Central memory CD8-positive, alpha-beta T cell (primary cell): ENCODE results near the gene OR7G1.
"Not testable (repeated sequence)": the region's sequence is repeated elsewhere in the genome, so short reads cannot be mapped to it uniquely, and the experiment has no call there.

ENCODE experiments used
- ATAC-seq: fragments of 150-1000 bp; cut with Tn5 transposase; replicated peaks from 2 replicates; pipeline ENCODE4 v1.10.0; 2022; ENCODE audit warnings: mild to moderate bottlenecking, moderate FRiP score, moderate number of reproducible peaks; ENCODE audit not compliant: poor library complexity, severe bottlenecking; ENCODE audit errors: extremely low read depth
- DNase-seq, 2 donors: peaks; one replicate each; pipeline ENCODE4 v3.0.0; 2021; ENCODE audit warnings: low spot score in 2 of 2
- H3K27ac Mint-ChIP-seq: one replicate; pipeline ENCODE4 v1.8.0; 2022; ENCODE audit warnings: low read depth, mild to moderate bottlenecking, moderate library complexity, mixed read lengths
- H3K27me3 Mint-ChIP-seq: one replicate; pipeline ENCODE4 v1.8.0; 2022; ENCODE audit warnings: mixed read lengths
- H3K36me3 Mint-ChIP-seq: one replicate; pipeline ENCODE4 v1.8.0; 2022; ENCODE audit warnings: mild to moderate bottlenecking, moderate library complexity, mixed read lengths; ENCODE audit not compliant: insufficient read depth
- H3K4me1 Mint-ChIP-seq: one replicate; pipeline ENCODE4 v1.8.0; 2022; ENCODE audit warnings: mixed read lengths
- H3K4me3 Mint-ChIP-seq: one replicate; pipeline ENCODE4 v1.8.0; 2022; ENCODE audit warnings: mild to moderate bottlenecking, moderate library complexity, mixed read lengths
- H3K9me3 Mint-ChIP-seq: one replicate; pipeline ENCODE4 v1.8.0; 2022; ENCODE audit warnings: mixed read lengths

OR7G1 gene

GRCh38 chr19:9071720-9072119 lies 43.8 kb downstream of the OR7G1 start:
- not testable (repeated sequence) for H3K27ac Mint-ChIP-seq, H3K9me3 Mint-ChIP-seq, H3K4me3 Mint-ChIP-seq, H3K4me1 Mint-ChIP-seq, H3K27me3 Mint-ChIP-seq, ATAC-seq, H3K36me3 Mint-ChIP-seq, DNase-seq

GRCh38 chr19:9070066-9070465 lies 45.5 kb downstream of the OR7G1 start:
- Mint-ChIP-seq H3K9me3 (no peaks in the 10 kb centered on the region), H3K4me3 (no peak overlapping the region), H3K4me1 (no peaks in the 10 kb centered on the region), H3K27me3 (no peaks in the 10 kb centered on the region), H3K27ac (no peak overlapping the region), H3K36me3 (no peaks in the 10 kb centered on the region)
- DNase-seq (no peak), ATAC-seq (no peak)

- Mint-ChIP-seq H3K36me3 (no peaks in the 10 kb centered on the region), H3K4me1 (no peaks in the 10 kb centered on the region), H3K4me3 (no peak overlapping the region), H3K27ac (no peak overlapping the region), H3K9me3 (no peaks in the 10 kb centered on the region), H3K27me3 (peaks cover 10% of the 10 kb centered on the region)
- ATAC-seq, result no peak
- no peak for DNase-seq
These were observed 50.0 kb downstream of the OR7G1 start for GRCh38 chr19:9065457-9066014.
